B cell (primary cell): Measurements from ENCODE around the gene KCTD10.

Experiments
- EZH2 ChIP-seq: IDR thresholded peaks from 2 replicates; pipeline ENCODE4 v1.6.1; 2012; ENCODE audit warnings: borderline replicate concordance, low read depth, mild to moderate bottlenecking, moderate library complexity, low read length; ENCODE audit not compliant: insufficient read depth, poor library complexity, severe bottlenecking
- TF ChIP-seq, protein P1 (sequence below): fragments of 200-600 bp; IDR thresholded peaks from one replicate; pipeline ENCODE4 v1.8.0; 2022; ENCODE audit warnings: antibody characterized with exemption, mild to moderate bottlenecking

DNA sequence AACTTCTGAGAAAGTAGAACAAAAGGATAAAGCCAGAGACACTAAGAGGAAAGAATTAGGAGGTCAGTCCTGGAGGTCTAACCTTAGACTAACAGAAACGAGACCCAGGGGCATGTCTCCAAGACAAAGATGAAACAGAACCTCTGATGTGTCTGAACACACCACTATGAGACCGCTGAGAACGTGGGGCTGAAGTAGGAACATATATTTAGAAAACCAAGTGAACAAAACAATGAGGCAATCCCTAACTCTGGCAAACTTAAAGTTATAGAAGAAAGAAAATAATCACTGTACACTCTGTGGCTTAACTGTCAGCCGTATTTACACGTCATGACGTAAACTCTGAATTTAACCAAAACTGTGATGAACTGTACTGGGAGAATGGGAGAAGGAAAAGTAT lies 17.9 kb downstream of the KCTD10 start:
- no peak for TF ChIP-seq EZH2
- TF ChIP-seq, protein P1, sequence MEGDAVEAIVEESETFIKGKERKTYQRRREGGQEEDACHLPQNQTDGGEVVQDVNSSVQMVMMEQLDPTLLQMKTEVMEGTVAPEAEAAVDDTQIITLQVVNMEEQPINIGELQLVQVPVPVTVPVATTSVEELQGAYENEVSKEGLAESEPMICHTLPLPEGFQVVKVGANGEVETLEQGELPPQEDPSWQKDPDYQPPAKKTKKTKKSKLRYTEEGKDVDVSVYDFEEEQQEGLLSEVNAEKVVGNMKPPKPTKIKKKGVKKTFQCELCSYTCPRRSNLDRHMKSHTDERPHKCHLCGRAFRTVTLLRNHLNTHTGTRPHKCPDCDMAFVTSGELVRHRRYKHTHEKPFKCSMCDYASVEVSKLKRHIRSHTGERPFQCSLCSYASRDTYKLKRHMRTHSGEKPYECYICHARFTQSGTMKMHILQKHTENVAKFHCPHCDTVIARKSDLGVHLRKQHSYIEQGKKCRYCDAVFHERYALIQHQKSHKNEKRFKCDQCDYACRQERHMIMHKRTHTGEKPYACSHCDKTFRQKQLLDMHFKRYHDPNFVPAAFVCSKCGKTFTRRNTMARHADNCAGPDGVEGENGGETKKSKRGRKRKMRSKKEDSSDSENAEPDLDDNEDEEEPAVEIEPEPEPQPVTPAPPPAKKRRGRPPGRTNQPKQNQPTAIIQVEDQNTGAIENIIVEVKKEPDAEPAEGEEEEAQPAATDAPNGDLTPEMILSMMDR: no peak
